GM18499 (cell line): ENCODE results near the gene ADARB2.

Experiments
- ATAC-seq: cut with Tn5 transposase; IDR thresholded peaks from one replicate; pipeline ENCODE4 v1.9.1; 2021; ENCODE audit warnings: moderate number of reproducible peaks; ENCODE audit not compliant: insufficient read depth, unreplicated experiment

ADARB2 gene

DNA sequence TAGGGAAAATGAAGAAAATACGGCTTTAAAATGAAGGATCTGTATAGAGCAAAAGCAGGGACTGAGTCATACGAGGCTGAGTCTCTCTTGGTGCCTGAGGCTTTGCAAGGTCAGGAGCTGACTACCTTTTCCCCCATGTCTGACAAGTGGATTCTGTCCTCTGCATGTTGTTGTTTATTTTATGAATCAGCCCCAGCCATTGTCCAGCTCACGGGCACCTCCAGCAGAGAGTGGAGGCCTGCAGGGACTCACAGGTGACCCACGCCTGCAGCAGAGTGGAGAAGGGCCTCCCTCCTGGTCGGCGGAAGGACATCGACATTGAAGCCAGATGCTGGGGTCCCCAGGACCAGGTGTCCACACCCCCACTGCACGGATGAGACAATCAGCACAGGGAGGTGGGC lies 447.3 kb downstream of the ADARB2 start:
- no peak for ATAC-seq

DNA sequence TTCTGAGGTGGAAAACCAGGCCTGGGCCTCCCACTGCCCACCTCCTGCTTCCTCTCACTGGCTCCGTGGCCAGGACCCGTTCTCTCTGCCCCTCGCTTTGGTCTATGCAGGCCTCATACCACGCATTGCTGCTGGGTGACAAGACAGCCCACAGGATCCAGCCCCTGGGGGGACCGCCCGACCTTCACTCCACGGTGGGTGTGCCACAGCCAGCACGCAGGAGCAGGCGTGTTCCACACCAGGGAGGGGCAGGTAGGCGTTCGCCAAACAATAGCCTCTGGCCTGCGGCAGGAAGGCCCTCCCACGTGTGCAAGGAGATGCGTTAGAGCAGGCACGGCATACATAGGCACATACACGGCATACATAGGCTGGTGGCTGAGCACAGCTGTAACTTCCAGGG lies 447.7 kb downstream of the ADARB2 start:
- no peak for ATAC-seq

DNA sequence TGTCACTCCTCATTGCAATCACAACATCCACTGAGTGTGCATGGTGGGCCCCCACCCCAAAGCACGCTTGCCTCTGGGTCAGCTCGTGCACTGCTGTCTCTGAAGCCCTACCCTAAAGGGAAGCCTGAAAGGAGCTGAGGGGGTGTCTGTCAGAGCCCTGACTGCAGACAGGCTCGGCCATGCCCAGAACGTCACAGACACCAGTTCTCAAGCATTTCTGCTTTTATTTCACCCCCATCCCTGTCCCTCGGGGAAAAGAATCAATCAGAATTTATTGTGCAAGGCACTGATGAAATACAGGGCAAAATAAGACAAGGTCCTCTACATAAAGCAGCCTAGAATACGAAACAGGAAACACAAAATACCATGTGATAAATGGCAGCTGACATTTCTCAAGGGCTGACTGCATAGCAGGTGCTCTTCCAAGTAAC lies 449.3 kb downstream of the ADARB2 start:
- ATAC-seq = no peak

DNA sequence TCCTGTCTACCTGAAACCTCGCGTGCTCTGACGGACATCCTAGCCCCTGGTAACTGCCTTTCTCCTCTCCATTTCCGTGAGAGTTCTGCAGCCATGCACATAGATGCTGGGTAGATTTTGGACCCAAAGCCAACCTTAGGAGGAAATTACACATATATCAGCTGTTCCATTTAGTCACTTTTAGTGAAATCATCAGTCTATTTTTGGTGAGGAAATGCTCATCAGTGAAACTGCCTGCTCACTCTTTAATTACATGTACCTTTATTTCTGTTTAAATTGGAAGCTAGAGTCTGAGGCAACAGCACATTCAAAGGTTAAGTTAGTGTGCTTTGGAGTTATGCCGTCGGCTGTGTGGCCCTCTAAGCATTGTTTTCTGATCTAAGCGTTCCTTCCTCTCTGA lies 449.8 kb downstream of the ADARB2 start:
- no peak for ATAC-seq

GRCh38 chr10:1284076-1284475 lies 453.2 kb downstream of the ADARB2 start:
- ATAC-seq = no peak

DNA sequence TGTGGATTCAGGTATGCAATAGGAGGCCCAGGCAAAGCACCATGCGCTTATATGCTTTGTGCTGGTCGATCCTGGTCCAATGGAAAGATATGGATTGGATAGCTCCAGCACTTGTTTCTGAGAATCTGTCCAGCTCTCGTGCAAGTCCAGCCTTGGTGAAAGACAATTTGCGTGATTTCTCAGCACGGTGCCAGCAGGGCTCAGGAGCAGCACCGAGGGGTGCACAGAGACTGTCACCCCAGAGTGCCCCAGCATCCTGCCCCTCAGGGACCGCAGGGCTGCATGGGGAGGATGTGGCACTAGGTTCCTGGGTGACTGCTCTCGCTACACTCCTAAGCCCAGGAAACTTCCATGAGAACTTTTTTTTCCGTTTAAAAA lies 455.9 kb downstream of the ADARB2 start:
- no peak for ATAC-seq

DNA sequence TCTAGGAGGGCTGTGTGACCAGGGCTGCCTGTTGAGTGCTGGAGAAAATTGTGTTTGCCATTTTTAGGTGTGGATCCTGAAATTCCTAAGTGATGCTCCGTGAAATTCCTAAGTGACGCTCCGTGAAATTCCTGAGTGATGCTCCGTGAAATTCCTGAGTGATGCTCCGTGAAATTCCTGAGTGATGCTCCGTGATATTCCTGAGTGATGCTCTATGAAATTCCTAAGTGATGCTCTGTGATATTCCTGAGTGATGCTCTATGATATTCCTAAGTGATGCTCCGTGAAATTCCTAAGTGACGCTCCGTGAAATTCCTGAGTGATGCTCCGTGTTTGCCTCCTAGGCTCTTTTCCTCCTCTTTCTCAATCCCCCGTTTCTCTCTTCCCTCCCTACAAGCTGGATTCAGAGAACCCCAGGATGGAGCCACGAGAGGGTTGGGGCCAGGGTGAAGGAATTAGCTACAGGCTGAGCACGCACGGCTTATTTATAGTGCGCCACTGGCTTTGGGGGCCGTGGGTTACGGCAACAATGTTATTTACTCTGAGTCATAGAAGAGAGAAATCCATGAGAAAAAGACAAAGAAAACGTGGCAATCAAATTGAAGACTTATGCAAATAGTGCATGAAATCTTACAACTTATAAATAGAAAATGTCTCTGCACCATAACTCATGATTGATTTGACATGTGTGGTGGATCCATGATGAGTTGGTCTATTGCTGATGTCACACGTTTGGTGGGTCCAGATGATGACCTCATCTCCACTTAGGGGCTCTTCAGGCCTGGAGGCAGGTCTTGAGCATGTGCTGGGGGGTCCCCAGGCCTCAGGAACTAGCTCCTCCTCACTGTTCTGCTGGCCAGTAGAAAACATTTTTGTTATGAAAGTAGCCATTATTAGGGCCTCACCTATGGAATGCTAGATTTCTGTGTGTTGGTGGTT lies 456.6 kb downstream of the ADARB2 start:
- no peak for ATAC-seq

DNA sequence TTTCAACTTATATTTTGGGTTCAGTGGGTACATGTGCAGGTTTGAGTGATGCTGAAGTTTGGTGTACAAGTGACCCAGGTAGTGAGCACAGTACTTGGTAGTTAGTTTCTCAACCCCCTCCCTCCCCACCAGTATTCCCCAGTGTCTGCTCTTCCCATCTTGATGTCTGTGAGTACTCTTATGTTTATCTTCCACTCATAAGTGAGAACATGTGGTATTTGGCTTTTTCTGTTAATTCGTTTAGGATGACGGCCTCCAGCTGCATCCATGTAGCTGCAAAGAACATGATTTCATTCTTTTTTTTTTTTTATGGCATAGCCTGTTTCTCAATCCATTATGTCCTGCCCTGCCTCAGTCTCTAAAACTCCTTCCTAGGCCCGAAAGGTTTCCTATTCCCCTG lies 459.0 kb downstream of the ADARB2 start:
- no peak for ATAC-seq

- no peak for ATAC-seq
Observed at GRCh38 chr10:1274701-1275544, 462.4 kb downstream of the ADARB2 start.

- ATAC-seq = no peak
Observed at GRCh38 chr10:1274111-1274661, 463.1 kb downstream of the ADARB2 start.

DNA sequence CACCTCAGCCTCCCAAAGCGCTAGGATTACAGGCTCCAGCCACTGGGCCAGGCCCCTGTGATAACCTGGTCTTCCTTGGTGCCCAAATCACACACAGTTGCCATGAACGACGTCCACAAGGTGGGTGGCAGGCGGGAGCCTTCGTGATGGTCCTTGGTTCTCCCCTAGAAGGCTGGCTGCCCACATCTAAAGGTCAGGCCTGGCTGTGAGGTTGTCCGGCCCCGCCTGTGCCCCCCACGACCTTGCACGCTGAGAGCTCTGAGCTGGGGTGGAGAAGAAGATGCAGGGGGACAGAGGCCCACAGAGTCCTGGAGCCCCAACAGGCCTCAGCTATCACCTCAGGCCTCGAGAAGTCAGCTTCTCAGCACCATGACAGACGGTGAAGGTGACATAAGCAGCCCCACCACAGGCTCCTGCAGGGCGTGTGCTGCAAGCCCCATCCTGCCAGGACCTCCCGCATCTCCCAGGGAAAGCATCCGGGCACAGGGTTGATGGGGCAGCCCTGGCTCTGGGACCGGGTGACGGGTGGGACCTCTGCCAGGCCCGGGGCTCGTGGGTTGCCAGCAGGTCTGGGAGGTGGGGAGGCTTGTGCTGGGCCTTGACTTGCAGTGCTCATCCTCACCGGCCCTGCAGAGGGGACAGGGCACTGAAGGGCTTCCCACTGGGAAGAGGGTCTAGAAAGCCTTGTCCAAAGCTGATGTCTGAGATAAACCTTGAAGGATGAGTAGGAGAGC lies 463.8 kb downstream of the ADARB2 start:
- no peak for ATAC-seq

GRCh38 chr10:1272777-1273161 lies 464.6 kb downstream of the ADARB2 start:
- no peak for ATAC-seq

DNA sequence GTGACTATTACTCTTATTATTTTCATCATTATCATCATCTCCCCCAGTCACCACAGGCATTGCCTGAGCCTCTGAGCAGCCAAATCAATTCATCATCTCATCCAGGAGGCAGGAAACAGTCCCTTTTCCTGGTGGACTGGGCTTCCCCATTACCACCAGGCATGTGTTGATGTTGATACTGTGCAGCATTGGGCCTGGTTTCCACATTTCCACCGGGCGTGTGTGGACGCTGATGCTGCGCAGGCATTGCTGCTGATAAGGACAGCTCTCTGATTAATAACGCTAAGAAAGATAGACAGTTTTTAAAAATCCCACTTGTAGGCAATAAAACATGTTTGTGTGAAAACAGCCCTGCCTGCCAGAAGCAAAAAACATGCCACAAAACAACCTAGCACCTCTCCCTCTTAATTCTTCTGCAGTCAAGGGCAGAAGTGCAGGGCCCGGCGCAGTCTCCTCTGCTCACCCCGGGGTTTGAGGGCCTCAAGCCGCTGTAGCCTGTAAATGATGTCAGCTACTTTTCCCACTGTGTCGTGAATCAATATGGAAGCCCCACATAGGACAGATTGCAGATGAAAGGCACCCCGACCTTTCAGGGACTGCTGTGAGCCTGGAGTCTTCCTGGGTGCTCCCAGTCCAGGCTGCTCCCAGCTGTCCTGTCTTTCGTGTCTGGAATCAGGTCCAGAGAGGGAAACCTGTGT lies 465.1 kb downstream of the ADARB2 start:
- no peak for ATAC-seq

- ATAC-seq = no peak
Observed at GRCh38 chr10:1270906-1271305, 466.4 kb downstream of the ADARB2 start.

DNA sequence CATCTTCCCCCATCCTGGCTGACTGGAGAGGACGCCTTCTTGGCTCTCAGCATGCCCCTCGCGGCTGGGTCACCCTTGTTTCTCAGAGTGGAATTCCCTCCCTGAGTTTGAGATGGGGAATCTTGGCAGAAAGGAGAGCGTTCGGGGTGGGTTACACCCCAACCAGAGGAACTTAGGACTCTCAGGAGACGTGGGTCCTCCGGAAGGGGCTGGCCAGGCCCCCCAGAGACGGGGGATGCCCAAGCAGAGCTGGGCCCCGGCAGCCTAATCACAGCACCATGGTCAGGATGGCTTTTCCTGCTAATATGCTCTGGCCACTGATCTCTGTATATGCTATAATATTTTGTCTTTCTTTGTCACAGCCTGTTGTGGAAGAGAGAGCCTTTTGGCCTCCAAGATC lies 466.8 kb downstream of the ADARB2 start:
- no peak for ATAC-seq

- ATAC-seq = no peak
Observed at GRCh38 chr10:1268831-1269230, 468.5 kb downstream of the ADARB2 start.

GRCh38 chr10:1267568-1267967 lies 469.8 kb downstream of the ADARB2 start:
- no peak for ATAC-seq

DNA sequence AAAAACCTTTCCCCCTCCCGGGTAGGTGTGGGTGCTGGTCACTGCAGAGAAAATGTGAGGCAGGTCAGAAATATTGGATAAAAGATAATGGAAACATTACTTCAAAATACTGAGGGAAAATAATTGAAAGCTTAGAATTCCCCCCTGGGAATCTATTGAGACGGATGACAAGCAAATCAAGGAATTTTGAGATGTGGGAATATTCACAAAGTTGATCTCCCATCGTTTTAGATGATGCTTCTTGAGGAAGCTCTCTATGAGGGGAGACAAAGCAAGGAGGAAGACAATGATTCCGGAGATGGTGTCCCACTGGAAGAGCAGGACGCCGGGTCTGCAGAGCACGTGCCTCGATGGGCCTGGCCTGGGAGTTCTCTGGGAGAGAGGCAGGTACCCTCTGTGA lies 470.2 kb downstream of the ADARB2 start:
- no peak for ATAC-seq

GRCh38 chr10:1266033-1266802 lies 471.1 kb downstream of the ADARB2 start:
- no peak for ATAC-seq
